Measurements from ENCODE around the gene TSPO2.

The TSPO2 gene

DNA sequence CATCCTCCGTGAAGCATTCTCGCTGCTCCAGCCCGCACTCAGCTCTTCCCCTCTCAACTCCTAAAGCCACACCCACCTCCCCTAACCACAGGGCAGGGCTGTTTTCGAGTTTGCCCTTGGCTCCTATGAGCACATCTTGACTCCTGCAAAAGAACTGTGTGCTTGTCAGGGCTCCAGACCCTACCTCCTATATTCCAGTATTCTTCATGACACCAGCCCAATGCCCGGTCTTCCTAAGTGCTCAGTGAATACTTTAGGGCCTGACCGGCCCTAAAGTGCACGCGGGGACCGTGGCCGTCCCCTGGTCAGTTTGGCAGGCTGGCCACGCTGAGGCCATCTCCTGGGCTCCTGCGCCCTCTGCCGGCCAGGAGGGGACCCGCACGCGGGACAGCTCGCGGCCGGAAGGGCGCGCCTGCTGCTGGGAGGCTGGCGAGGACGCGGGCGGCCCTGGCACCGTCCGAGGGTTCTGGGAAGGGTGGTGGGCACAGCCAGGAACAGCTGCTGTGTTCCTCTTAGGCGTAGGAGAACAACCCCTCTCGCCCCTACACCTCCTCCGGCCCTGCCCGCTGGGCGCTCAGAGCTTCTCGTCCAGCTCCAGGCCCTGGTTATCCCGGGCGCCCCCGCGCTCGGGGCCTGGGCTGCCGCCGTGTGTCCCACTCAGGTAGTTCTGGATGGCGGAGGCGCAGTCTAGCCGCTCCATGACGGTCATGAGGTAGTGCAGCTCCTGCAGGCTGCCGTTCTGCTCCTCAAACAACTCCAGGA lies 14.3 kb upstream of the TSPO2 start:
- DNase-seq (ENCODE audit: low spot score) = peak; percentile 84

DNA sequence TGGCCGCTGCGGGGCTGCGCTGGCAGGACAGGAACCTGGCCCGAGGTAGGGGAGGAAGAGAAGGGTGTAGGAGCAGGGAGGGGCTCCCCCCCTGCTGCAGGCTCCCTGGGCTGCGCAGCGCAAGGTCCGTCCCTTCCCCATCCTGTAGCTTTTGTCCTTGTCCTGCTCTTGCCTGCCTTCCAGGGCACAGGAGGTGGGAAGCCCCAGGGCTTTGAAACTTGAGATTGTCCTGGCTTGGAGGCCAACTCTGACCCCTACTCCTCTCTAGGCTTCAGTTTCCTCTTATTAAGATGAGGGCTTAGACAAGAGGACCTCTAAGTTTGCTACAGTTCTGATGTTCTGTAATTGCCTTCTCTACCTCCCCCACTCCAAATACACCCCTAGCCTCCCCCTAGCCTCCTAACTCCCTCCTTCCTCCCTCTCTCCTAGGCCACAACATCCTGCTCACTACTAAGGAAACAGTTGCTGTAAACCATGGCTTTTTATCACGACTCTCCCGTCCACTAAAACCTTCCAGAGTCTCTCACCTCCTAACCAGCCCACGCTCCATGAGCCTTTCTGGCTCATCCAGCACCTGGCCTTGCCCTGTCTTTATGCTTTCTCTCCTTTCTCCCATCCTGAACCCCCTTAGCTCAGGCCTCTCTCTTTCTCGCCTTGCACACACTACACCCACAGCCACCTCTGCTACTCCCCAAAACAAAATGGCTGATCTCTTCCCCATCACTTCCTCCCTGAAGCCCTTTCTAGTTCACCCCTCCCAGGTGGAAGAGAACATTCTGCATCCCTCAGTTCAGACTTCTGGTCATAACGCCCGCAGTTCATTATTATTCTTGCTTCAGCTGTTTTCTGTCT lies 13.5 kb upstream of the TSPO2 start:
- DNase-seq (ENCODE audit: low spot score) = no peak

DNA sequence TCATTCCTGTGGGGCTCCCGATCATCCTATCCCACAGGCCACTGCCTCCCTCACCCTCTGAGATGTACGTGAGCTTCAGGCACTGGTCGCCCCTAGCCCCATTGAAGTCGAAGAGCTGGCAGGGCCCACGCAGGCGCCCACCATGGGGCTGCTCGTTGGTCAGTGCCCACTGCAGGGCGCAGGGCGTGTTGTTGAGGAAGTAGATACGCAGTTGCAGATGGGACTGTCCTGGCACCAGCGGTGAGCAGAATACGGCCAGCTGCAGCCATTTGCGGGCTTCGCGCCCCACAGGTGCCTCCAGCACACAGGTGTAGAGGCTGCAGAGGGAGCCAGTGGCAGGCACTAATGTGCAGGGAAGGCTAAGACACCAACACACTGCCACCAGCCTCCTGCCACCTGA lies 9.4 kb upstream of the TSPO2 start:
- DNase-seq (ENCODE audit: low spot score) = no peak

DNA sequence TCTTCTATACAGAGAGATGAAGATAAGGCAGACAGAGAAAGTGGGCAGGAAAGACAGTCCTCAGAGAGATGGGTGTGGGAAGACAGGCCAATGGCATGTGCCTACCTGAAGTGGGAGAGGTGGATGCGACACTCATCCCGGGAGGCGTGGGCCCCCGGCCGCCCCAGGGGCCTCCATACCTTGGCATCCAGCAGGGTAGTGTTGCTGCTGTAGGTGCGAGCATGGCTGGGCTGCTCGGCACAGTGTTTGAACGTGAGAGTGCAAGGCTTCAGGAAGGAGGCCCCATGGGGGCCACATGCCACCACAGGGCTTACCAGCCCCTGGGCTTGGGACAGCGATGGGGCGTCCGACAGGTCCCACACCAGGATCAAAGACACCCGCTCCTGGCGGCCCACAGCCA lies 8.5 kb upstream of the TSPO2 start:
- no peak for DNase-seq (ENCODE audit: low spot score)

- no peak for DNase-seq (ENCODE audit: low spot score)
These were observed 6.1 kb upstream of the TSPO2 start for GRCh38 chr6:41036186-41036585.

- DNase-seq (ENCODE audit: low spot score) = no peak
These were observed 5.7 kb upstream of the TSPO2 start for GRCh38 chr6:41036601-41037000.

DNA sequence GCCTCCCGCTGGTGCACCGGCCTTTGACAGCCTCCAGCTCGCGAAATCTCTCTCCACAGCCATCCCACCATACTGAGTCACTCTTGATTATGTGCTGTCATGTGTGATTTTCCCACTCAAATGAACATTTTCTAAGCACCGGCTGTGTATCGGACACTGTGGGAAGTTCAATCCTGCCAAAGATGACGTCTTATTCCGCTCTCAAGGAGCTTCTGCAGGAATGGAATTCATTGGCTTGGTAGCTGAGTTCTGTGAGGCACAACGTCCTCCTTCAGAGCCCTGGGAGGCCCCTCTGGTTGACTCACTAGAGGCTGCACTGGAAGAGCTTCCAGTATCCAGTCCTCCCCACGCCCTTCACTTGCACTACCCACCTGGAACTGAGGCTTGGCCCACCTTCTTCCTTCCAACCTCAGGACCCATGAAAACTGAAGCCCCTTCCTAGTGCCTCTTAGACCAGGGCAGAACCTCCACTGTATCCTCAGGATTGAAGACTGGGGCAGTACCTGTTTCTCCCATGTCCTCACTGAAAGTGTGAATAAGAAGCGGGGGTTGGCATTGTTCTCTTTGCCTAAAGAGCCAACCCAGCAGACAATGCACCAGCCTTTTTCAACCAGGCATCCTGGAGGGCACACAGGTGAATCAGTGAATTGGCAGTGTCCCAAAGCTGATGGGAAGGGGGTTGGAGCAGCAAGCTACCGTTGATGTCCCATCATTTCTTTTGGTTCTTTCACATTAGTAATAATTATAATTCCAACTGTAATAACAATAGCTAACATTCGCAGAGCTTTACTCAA lies 5.0 kb upstream of the TSPO2 start:
- no peak for DNase-seq (ENCODE audit: low spot score)

DNA sequence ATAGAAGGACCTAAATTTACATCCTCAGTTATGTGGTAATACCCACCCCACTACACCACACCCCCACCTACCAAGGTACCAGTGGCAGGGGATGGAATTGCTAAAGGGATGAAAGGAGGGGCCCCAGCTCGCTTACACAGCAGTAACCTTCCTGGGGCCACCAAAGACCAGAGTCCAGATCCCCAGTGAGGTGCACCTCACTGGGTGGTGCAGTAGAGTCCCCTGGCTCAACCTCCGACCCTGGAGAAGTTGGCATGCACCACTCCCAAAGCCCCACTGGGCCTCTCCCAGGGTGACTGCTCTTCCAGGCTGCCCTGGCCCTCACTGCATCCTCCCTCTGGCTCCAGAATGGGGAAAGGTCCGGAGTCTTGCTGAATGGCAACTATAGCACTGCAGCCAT lies 4.1 kb upstream of the TSPO2 start:
- no peak for DNase-seq (ENCODE audit: low spot score)

DNA sequence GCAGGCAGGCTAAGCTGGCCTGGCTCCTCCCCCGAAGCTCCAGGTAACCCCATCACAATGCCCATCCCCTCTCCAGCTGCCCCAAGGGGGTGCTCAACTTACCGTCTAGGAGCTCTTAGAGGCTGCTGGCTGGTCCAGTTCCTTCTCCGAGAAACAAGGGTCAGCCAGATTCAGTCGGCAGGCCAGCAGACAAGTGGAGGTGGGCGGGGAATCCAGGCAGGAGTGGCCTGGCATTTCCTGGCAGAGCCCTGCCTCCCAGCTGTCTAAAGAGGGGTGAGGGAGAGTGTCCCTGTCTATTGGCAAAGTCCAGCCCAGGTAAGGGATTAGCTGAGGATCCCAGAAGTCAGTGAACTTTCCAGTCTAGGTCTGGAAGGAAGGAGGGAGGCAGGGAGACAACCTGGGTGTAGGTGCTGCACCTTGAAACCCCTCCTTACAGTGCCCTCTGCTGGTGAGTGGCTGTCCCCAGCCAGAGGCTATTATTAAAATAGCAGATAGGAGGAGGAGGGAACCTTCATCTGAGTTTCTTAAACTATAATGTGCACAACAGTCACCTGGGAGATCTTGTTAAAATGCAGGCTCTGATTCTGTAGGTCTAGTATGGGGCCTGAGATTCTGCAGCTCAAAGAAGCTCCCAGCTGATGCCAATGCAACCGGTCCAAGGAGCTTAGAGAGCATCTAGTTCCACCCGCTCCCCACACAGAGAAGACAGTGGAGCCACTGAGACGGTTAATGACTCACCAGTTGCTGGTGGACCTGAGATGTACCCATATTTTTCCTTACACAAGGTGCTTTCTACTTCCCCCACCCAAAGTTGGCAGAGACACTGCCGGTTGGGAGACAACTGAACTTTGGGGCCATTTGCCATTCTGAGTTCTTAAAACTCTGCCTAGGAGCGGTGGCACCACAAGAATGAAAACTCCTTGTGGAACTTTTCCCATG lies 2.9 kb upstream of the TSPO2 start, which contains the start of gene UNC5CL:
Gene UNC5CL (minus strand): TSS at position 162 of the 939 bp plus-strand sequence. CDS start 4,147 bp downstream, outside the sequence.
- DNase-seq (ENCODE audit: low spot score) = peak; percentile 50

GRCh38 chr6:41040101-41040939 lies 1.9 kb upstream of the TSPO2 start:
- no peak for DNase-seq (ENCODE audit: low spot score)

- DNase-seq (ENCODE audit: low spot score) = no peak
These were observed 1.2 kb upstream of the TSPO2 start for GRCh38 chr6:41040940-41041536.

- DNase-seq (ENCODE audit: low spot score) = no peak
These were observed 884 bp downstream of the TSPO2 start for GRCh38 chr6:41043151-41043550.

- DNase-seq (ENCODE audit: low spot score) = no peak
These were observed 3.4 kb downstream of the TSPO2 start for GRCh38 chr6:41045664-41046063.

DNA sequence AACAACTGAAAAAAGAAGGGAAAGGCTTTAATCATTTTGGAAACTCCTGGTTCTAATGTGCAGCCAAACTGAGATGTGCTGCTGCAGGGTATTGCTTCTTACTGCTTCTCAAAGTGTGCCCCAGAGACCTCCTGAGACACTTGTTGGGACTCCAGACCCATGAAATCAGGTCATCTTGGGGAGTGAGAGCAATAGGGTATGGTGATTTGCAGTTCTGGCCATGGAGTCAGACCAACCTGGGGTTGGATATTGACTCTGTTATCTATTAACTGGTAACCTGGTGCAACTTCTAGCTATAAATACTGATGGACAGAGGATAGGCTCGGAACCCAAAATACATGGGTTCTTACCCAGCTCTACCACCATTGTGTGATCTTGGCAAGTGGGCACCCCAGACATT lies 3.8 kb downstream of the TSPO2 start:
- no peak for DNase-seq (ENCODE audit: low spot score)

DNA sequence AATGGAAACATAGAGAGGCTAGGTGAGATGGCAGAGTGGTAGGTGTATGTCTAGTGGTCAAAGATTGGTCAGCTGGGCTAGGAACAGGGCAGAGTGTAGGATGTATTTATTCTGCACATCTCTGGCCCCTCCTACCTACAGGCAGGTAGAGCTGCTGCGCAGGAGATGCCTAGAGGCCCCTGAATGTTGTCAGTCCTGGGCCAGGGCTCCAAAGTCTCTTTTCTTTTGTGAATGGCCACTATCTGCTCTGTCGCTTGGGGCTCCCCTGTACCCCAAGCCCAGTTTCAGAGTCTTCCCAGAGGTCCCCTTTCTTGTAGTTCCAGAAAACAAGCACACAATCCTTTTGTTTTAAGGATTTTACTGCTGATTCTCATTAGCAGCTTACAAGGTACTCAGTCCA lies 5.0 kb downstream of the TSPO2 start:
- DNase-seq (ENCODE audit: low spot score) = no peak

- DNase-seq (ENCODE audit: low spot score) = no peak
These were observed 5.8 kb downstream of the TSPO2 start for GRCh38 chr6:41047745-41048732.

DNA sequence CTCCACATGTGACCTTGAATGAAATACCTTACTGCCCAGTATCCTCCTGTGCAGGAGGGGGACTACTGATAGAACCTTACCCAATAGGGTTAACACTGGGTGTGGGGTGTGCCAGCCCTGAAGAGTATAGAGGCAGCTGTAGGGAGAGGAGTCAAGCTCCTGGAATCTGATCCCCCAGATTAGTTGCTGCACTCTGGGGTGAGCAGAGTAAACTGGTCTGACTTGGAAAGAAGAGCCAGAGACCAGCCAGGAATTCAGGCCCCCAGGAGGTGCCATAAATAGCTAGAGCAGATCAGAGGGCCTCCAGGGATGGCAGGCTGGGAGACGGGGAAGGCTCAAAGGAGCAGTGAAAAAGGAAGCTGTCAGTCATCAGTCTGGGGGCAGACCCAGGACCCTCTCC lies 7.3 kb downstream of the TSPO2 start:
- no peak for DNase-seq (ENCODE audit: low spot score)

DNA sequence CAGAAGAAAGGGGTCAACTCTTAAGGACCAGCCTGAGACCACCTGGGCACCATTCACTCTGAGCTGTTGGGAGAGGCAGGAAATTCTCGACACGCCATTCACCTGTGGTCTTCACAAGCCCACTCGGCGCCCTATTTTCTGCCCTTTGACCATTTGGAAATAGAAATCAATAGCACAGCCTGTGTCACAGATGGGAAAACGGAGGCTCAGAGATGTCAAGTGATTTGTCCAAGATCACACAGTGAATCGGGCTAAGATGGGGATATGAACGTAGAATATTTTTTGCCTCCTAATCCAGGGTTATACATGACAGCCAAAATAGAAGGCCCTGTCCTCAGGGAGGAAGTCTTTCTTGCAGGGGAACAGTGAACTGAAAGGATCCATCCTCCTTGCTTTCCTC lies 7.7 kb downstream of the TSPO2 start:
- DNase-seq (ENCODE audit: low spot score) = no peak

GRCh38 chr6:41050536-41050935 lies 8.3 kb downstream of the TSPO2 start:
- DNase-seq (ENCODE audit: low spot score) = no peak

Data from hepatic stellate cell (primary cell).